WTC11 (cell line): ENCODE data around the gene GRB10. TPM values are rescaled to one million over a fixed set of nuclear protein-coding genes. Genes with fewer than 3 reads are reported as not detected.

Source experiments
- ATAC-seq: fragments of 200-7000 bp; cut with Tn5 transposase; 2 replicates; pipeline ENCODE4 v1.10.0; 2021; ENCODE audit warnings: mild to moderate bottlenecking, moderate library complexity
- CTCF ChIA-PET: fragments of 300-600 bp; sonication (Branson Sonifier 250); formaldehyde crosslinking; loops from one replicate; lab custom pipeline; 2021; ENCODE audit warnings: antibody characterized with exemption; lab: Charles Lee
- POLR2A ChIA-PET: fragments of 350-600 bp; sonication (Branson Sonifier 250); formaldehyde crosslinking; loops from one replicate; lab custom pipeline; 2021; ENCODE audit warnings: antibody characterized with exemption; lab: Charles Lee
- DNase-seq: peaks from one replicate; pipeline ENCODE4 v3.0.0; 2021; ENCODE audit warnings: low spot score
- H3K27ac Mint-ChIP-seq: 2 replicates; pipeline ENCODE4 v1.8.0; 2021; ENCODE audit warnings: mixed read lengths
- H3K27me3 Mint-ChIP-seq: 2 replicates; pipeline ENCODE4 v1.8.0; 2021; ENCODE audit warnings: low read depth, mild to moderate bottlenecking, moderate library complexity, mixed read lengths
- H3K36me3 Mint-ChIP-seq: 2 replicates; pipeline ENCODE4 v1.8.0; 2021; ENCODE audit warnings: mixed read lengths
- H3K4me1 Mint-ChIP-seq: 2 replicates; pipeline ENCODE4 v1.8.0; 2022; ENCODE audit warnings: mixed read lengths
- H3K4me3 Mint-ChIP-seq: 2 replicates; pipeline ENCODE4 v1.8.0; 2021; ENCODE audit warnings: mild to moderate bottlenecking, moderate library complexity, mixed read lengths
- H3K9me3 Mint-ChIP-seq: 2 replicates; pipeline ENCODE4 v1.8.0; 2021; ENCODE audit warnings: mixed read lengths
- AFF4 ChIP-seq: sonication (generic); formaldehyde crosslinking; IDR thresholded peaks from 2 replicates; pipeline ENCODE4 v1.8.1; 2023; ENCODE audit warnings: mild to moderate bottlenecking, missing genetic modification reagents, borderline replicate concordance
- CBFB ChIP-seq: sonication (generic); formaldehyde crosslinking; IDR thresholded peaks from 2 replicates; pipeline ENCODE4 v1.8.1; 2022; ENCODE audit warnings: mild to moderate bottlenecking, low read depth, missing genetic modification reagents
- E2F1 ChIP-seq: sonication (generic); formaldehyde crosslinking; IDR thresholded peaks from 2 replicates; pipeline ENCODE4 v1.8.0; 2022; ENCODE audit warnings: mild to moderate bottlenecking, missing genetic modification reagents
- E2F4 ChIP-seq: sonication (generic); formaldehyde crosslinking; IDR thresholded peaks from 2 replicates; pipeline ENCODE4 v1.8.1; 2022; ENCODE audit warnings: low read depth, mild to moderate bottlenecking, moderate library complexity, missing genetic modification reagents, borderline replicate concordance
- E2F5 ChIP-seq: sonication (generic); formaldehyde crosslinking; IDR thresholded peaks from 2 replicates; pipeline ENCODE4 v1.8.1; 2022; ENCODE audit warnings: mild to moderate bottlenecking, moderate library complexity, missing genetic modification reagents
- ELF4 ChIP-seq: sonication (generic); formaldehyde crosslinking; IDR thresholded peaks from 2 replicates; pipeline ENCODE4 v1.8.1; 2022; ENCODE audit warnings: low read depth, mild to moderate bottlenecking, moderate library complexity, missing genetic modification reagents
- FOXJ3 ChIP-seq: sonication (generic); formaldehyde crosslinking; IDR thresholded peaks from 2 replicates; pipeline ENCODE4 v1.9.0; 2021; ENCODE audit warnings: missing genetic modification reagents, mild to moderate bottlenecking, borderline replicate concordance
- GRHL2 ChIP-seq: fragments of 250-450 bp; sonication (Bioruptor Pico); IDR thresholded peaks from 2 replicates; pipeline ENCODE4 v1.8.0; 2022; ENCODE audit warnings: mild to moderate bottlenecking, moderate library complexity; ENCODE audit not compliant: insufficient replicate concordance, severe bottlenecking
- GTF2I ChIP-seq: fragments of 250-450 bp; sonication (Bioruptor Pico); conservative IDR thresholded peaks from 2 replicates; pipeline ENCODE4 v1.4.0; 2021; ENCODE audit warnings: mild to moderate bottlenecking
- IRF2 ChIP-seq: sonication (generic); formaldehyde crosslinking; IDR thresholded peaks from 2 replicates; pipeline ENCODE4 v1.8.0; 2022; ENCODE audit warnings: low read depth, missing genetic modification reagents, borderline replicate concordance
- JUN ChIP-seq: sonication (generic); formaldehyde crosslinking; IDR thresholded peaks from 2 replicates; pipeline ENCODE4 v1.8.0; 2023; ENCODE audit warnings: mild to moderate bottlenecking, missing genetic modification reagents
- NFYB ChIP-seq: sonication (generic); formaldehyde crosslinking; conservative IDR thresholded peaks from 2 replicates; pipeline ENCODE4 v1.8.0; 2022; ENCODE audit warnings: low read depth, missing genetic modification reagents
- NR3C1 ChIP-seq: sonication (generic); formaldehyde crosslinking; conservative IDR thresholded peaks from 2 replicates; pipeline ENCODE4 v1.8.1; 2023; ENCODE audit warnings: low read depth, mild to moderate bottlenecking, missing genetic modification reagents
- RORB ChIP-seq: fragments of 250-450 bp; sonication (Bioruptor Pico); IDR thresholded peaks from 2 replicates; pipeline ENCODE4 v1.9.0; 2021; ENCODE audit warnings: mild to moderate bottlenecking
- SP1 ChIP-seq: sonication (generic); formaldehyde crosslinking; conservative IDR thresholded peaks from 2 replicates; pipeline ENCODE4 v1.8.1; 2022; ENCODE audit warnings: missing genetic modification reagents
- ZBTB43 ChIP-seq: sonication (generic); formaldehyde crosslinking; IDR thresholded peaks from 2 replicates; pipeline ENCODE4 v1.8.1; 2023; ENCODE audit warnings: mild to moderate bottlenecking, missing genetic modification reagents
- ZNF219 ChIP-seq: sonication (generic); formaldehyde crosslinking; IDR thresholded peaks from 2 replicates; pipeline ENCODE4 v1.8.0; 2023; ENCODE audit warnings: missing genetic modification reagents, mild to moderate bottlenecking, borderline replicate concordance
- ZNF263 ChIP-seq: sonication (generic); formaldehyde crosslinking; IDR thresholded peaks from 2 replicates; pipeline ENCODE4 v1.8.1; 2022; ENCODE audit warnings: low read depth, mild to moderate bottlenecking, moderate library complexity, missing genetic modification reagents
- ZNF281 ChIP-seq: sonication (generic); formaldehyde crosslinking; IDR thresholded peaks from 2 replicates; pipeline ENCODE4 v1.8.0; 2023; ENCODE audit warnings: mild to moderate bottlenecking, missing genetic modification reagents
- ZNF317 ChIP-seq: sonication (generic); formaldehyde crosslinking; IDR thresholded peaks from 2 replicates; pipeline ENCODE4 v1.8.1; 2023; ENCODE audit warnings: low read depth, mild to moderate bottlenecking, moderate library complexity, missing genetic modification reagents, borderline replicate concordance
- ZNF532 ChIP-seq: fragments of 250-450 bp; sonication (Bioruptor Pico); IDR thresholded peaks from 2 replicates; pipeline ENCODE4 v1.9.0; 2021; ENCODE audit warnings: mild to moderate bottlenecking, borderline replicate concordance
- total RNA-seq: library from RNA; stranded (reverse); gene quantifications from 3 replicates; pipeline ENCODE4 v1.2.3, GENCODE V29; 2021

The GRB10 gene
- total RNA-seq, 1 experiment from 2014 or later: 103 TPM

GRCh38 chr7:50756180-50756579, 26.5 kb downstream of the GRB10 start (continued):
- TF ChIP-seq ZNF532 (CRISPR knock-in tag) (no peak), ZNF317 (CRISPR knock-in tag) (no peak), NR3C1 (CRISPR knock-in tag) (no peak), ELF4 (CRISPR knock-in tag) (no peak), SP1 (no peak), FOXJ3 (CRISPR knock-in tag) (no peak), IRF2 (no peak), RORB (CRISPR knock-in tag) (no peak), ZNF281 (CRISPR knock-in tag) (no peak), ZBTB43 (CRISPR knock-in tag) (no peak), E2F4 (CRISPR knock-in tag) (no peak), E2F5 (CRISPR knock-in tag) (no peak)

- H3K4me3 Mint-ChIP-seq: no peak overlapping the region
- ChIA-PET CTCF (interaction anchor here (1.1 kb wide), 1 partner anchor 246 kb away, joined by 3 read pairs; no protein-coding TSS in a partner anchor), POLR2A (no interaction called here)
- no peak; the same call in 1 of the 2 replicates for ATAC-seq
- peaks cover 18% of the 10 kb centered on the region; the same call in 1 of the 2 replicates for H3K36me3 Mint-ChIP-seq
- H3K27me3 Mint-ChIP-seq: no peaks in the 10 kb centered on the region
- no peak overlapping the region for H3K27ac Mint-ChIP-seq
- H3K4me1 Mint-ChIP-seq: peaks cover 39% of the 10 kb centered on the region
- H3K9me3 Mint-ChIP-seq: no peaks in the 10 kb centered on the region
- no peak for DNase-seq
- TF ChIP-seq GRHL2 (no peak), NFYB (CRISPR knock-in tag) (no peak), GTF2I (no peak), E2F1 (CRISPR knock-in tag) (no peak), ZNF317 (CRISPR knock-in tag) (no peak), AFF4 (CRISPR knock-in tag) (no peak), CBFB (CRISPR knock-in tag) (no peak), JUN (CRISPR knock-in tag) (no peak), ZNF219 (CRISPR knock-in tag) (no peak), ZNF263 (CRISPR knock-in tag) (no peak)
Measured at GRCh38 chr7:50754684-50755083, 28.0 kb downstream of the GRB10 start.
